H54 (cell line): Measurements from ENCODE around the gene CUL3.

ENCODE experiments used
- DNase-seq: peaks from one replicate; pipeline ENCODE4 v3.0.0; 2011; ENCODE audit warnings: low spot score, mixed read lengths; ENCODE audit not compliant: insufficient read length
- FAIRE-seq: peaks from 3 replicates; lab custom pipeline; 2011; peaks lifted over from hg19 to GRCh38; lab: Jason Lieb, UNC
- POLR2A ChIP-seq: IDR thresholded peaks from 2 replicates; pipeline ENCODE4 v1.6.1; 2011; ENCODE audit warnings: low read depth, mild to moderate bottlenecking, low read length

Gene CUL3

DNA sequence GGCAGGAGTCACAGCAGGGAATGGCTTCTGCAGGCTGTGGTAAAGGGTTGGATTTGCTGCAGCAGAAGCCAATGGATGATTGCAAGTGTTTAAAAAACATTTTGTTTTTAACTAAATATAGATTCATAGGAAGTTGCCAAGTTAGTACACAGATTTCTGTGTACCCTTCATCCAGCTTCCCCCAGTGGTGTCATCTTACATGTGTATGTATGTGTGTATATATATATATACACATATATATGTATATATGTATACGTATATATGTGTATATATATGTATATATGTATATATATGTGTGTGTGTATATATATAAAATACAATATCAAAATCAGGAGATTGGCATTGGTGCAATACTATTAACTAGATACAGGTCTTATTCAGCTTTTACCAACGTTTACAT is 164.1 kb downstream of the CUL3 start:
- DNase-seq (no peak), FAIRE-seq (no peak)
- TF ChIP-seq POLR2A, result no peak
